HG02852 (cell line): ENCODE data around the gene MRGPRD.

Experiments used
- ATAC-seq: cut with Tn5 transposase; IDR thresholded peaks from one replicate; pipeline ENCODE4 v1.9.1; 2021; ENCODE audit warnings: mild to moderate bottlenecking, moderate library complexity; ENCODE audit not compliant: unreplicated experiment

MRGPRD gene

GRCh38 chr11:68980776-68981065 lies at the start of gene MRGPRD:
Gene MRGPRD, minus strand, starts transcription at chr11:68980986. Its CDS starts 0 bp downstream, at chr11:68980986.
- ATAC-seq: no peak

- no peak for ATAC-seq
Measured at GRCh38 chr11:69030301-69030700, 49.5 kb upstream of the MRGPRD start.

- no peak for ATAC-seq
Measured at GRCh38 chr11:69027704-69028372, 47.1 kb upstream of the MRGPRD start.

- no peak for ATAC-seq
Measured at GRCh38 chr11:69024509-69024908, 43.7 kb upstream of the MRGPRD start.

- ATAC-seq: no peak
Measured at GRCh38 chr11:69022260-69022659, 41.5 kb upstream of the MRGPRD start.

GRCh38 chr11:69018924-69019323 lies 38.1 kb upstream of the MRGPRD start:
- ATAC-seq: no peak

- no peak for ATAC-seq
Measured at GRCh38 chr11:69017951-69018350, 37.2 kb upstream of the MRGPRD start.

GRCh38 chr11:69014898-69015549 lies 34.2 kb upstream of the MRGPRD start:
- no peak for ATAC-seq

GRCh38 chr11:69014084-69014851 lies 33.5 kb upstream of the MRGPRD start:
- ATAC-seq: no peak

GRCh38 chr11:69013009-69013951 lies 32.5 kb upstream of the MRGPRD start, which contains the start of gene MRGPRF:
Gene MRGPRF, minus strand, starts transcription at chr11:69013246. Its CDS starts 3,345 bp downstream, at chr11:69009901.
- ATAC-seq: no peak

- no peak for ATAC-seq
Measured at GRCh38 chr11:69012092-69013008, 31.6 kb upstream of the MRGPRD start.

- ATAC-seq: no peak
Measured at GRCh38 chr11:69011624-69012091, 30.9 kb upstream of the MRGPRD start.

- no peak for ATAC-seq
Measured at GRCh38 chr11:69010964-69011623, 30.3 kb upstream of the MRGPRD start.

GRCh38 chr11:69010361-69010891 lies 29.6 kb upstream of the MRGPRD start:
- no peak for ATAC-seq

- ATAC-seq: no peak
Measured at GRCh38 chr11:69009441-69010211, 28.8 kb upstream of the MRGPRD start.

GRCh38 chr11:69008737-69009440 lies 28.1 kb upstream of the MRGPRD start:
- no peak for ATAC-seq

GRCh38 chr11:69007975-69008381 lies 27.2 kb upstream of the MRGPRD start:
- ATAC-seq: no peak
